Measurements from ENCODE around the gene BTBD2. TPM values are rescaled to one million over a fixed set of nuclear protein-coding genes. Genes with fewer than 3 reads are reported as not detected.
"Not testable (repeated sequence)": the region's sequence is repeated elsewhere in the genome, so short reads cannot be mapped to it uniquely, and the experiment has no call there.

The BTBD2 gene
- total RNA-seq, 1 donor from 2014 or later, result 118 TPM

DNA sequence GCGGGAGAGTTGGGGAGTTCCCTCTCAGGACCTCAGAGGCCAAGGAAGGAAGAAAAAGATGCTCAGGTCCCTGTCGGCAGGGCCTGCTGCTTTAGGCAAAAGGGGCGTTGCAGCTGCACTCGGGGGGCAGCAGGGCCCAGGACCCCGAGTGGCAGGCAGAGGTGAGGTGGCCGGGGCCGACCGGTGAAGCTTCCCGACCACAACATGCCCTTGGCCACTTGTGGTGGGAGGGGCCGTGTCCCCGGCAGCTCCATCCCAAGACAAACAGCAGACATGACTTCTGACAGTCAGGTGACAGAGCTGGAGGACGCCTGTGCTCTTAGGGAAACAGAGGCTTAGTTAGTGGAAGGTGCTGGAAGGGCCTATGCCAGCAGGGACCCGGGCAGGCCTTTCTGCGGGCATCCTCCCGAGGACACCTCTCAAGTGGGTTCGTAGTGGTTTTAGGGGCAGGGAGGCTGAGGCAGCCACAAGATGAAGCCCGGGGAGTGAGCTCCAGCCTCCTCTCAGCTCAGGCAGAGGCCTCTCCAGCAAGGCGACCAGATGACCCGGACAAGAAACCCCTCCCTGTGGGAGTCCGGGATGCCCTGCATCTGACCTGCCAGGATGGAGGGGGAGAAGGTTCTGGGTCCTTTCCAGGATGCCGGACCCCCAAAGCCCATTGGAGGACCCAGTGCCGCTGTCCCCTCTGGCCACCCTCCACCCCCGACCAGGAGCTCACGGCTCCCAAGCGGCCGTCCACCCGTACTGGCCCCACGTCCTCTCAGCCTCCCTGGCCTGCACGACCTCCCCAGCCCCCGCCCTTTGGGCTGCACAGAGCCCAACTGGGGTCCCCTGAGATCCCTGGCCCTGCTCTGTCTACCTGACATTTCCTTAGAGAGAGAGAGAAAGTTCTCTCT is 24.2 kb downstream of the BTBD2 start:
- TF ChIP-seq, protein P1, sequence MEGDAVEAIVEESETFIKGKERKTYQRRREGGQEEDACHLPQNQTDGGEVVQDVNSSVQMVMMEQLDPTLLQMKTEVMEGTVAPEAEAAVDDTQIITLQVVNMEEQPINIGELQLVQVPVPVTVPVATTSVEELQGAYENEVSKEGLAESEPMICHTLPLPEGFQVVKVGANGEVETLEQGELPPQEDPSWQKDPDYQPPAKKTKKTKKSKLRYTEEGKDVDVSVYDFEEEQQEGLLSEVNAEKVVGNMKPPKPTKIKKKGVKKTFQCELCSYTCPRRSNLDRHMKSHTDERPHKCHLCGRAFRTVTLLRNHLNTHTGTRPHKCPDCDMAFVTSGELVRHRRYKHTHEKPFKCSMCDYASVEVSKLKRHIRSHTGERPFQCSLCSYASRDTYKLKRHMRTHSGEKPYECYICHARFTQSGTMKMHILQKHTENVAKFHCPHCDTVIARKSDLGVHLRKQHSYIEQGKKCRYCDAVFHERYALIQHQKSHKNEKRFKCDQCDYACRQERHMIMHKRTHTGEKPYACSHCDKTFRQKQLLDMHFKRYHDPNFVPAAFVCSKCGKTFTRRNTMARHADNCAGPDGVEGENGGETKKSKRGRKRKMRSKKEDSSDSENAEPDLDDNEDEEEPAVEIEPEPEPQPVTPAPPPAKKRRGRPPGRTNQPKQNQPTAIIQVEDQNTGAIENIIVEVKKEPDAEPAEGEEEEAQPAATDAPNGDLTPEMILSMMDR (IDR thresholded peaks at IDR 0.05; ENCODE audit: unreplicated experiment), result no peak
- Mint-ChIP-seq H3K4me3 (no peak overlapping the region), H3K27ac (no peak overlapping the region), H3K9me3 (no peaks in the 10 kb centered on the region), H3K36me3 (peaks cover 24% of the 10 kb centered on the region), H3K27me3 (ENCODE audit: low read depth) (no peaks in the 10 kb centered on the region), H3K4me1 (no peaks in the 10 kb centered on the region)
- DNase-seq (ENCODE audit: low spot score in 2 of 2, unreplicated experiment in 2 of 2), result no peak

DNA sequence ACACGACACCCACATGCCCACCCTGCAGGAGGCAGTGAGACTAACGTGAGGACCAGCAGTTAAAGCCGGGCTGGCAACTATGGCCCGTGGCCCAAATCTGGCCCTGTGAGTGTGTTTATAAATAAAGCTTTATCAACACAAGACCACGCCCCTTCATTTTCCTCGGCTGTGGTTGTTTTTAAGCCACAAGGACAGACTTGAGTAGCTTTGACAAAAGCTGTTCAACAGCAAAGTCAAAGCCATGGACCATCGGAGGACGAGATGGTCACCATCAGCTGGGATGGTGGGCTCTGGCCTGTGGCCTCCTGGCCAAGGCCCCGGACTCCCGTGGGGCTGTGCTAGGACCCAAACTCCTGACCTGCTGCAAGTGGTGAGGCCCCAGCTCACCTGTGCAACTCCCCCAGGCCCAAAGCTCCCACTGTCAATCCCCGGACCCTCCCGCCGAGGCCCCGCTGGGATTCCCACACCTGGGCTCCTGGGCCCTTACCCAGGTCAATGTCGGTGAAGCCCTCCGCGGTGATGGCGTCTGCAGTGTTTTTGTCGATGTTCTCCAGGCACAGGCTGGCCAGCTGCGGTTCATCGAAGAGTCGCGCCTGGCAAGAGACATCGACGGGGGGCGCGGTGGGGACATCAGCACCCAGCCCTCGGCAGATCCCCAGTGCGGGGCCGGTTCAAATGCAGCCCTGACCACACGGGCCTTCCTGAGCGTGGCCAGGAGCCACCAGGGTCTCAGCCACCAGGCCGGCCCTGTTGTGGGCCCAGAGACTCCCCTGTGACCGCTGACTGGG is 25.1 kb downstream of the BTBD2 start:
- no peak for DNase-seq (ENCODE audit: low spot score in 2 of 2, unreplicated experiment in 2 of 2)
- H3K36me3 Mint-ChIP-seq, result peaks cover 20% of the 10 kb centered on the region
- TF ChIP-seq, protein P1 (IDR thresholded peaks at IDR 0.05; ENCODE audit: unreplicated experiment), result no peak
- H3K9me3 Mint-ChIP-seq, result no peaks in the 10 kb centered on the region
- H3K4me1 Mint-ChIP-seq, result no peaks in the 10 kb centered on the region
- no peak overlapping the region for H3K27ac Mint-ChIP-seq
- H3K27me3 Mint-ChIP-seq (ENCODE audit: low read depth), result no peaks in the 10 kb centered on the region
- H3K4me3 Mint-ChIP-seq, result no peak overlapping the region

DNA sequence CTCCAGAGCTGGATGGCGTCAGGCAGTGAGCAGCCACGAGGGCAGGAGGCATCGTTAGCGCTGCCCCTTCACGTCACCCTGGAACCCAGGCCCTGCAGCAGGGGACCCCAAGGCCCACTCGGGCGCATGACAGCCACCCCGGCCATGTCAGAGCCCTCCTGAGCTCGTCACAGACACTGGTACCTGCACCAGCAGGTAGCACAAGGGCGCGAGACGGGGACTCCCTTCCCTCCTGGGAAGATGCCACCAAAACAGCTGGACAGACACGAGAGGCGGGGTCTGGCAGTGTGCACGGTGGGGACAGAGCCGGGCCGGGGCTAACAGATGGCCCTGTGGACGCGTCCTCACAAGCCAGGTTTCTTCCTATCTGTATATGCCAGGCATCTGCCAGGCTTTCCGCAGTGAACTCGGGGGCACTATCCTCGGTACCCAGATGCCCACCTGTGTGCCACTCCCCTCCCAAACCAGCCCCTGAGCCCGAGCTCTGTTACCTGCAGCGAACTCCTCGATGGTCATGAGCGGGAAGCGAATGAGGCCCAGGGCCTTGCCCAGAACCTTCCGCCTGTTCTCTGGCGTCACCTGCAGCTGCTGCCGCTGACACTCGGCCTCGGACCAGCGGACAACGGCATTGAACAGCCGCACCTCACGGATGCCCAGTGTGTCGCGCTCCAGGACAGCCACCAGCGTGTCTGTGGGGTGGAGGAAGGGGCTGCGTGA is 25.8 kb downstream of the BTBD2 start:
- no peaks in the 10 kb centered on the region for H3K9me3 Mint-ChIP-seq
- DNase-seq (ENCODE audit: low spot score in 2 of 2, unreplicated experiment in 2 of 2), result no peak
- no peak overlapping the region for H3K27ac Mint-ChIP-seq
- H3K4me1 Mint-ChIP-seq, result no peaks in the 10 kb centered on the region
- H3K4me3 Mint-ChIP-seq, result no peak overlapping the region
- TF ChIP-seq, protein P1 (IDR thresholded peaks at IDR 0.05; ENCODE audit: unreplicated experiment), result no peak
- no peaks in the 10 kb centered on the region for H3K27me3 Mint-ChIP-seq (ENCODE audit: low read depth)
- H3K36me3 Mint-ChIP-seq, result peaks cover 21% of the 10 kb centered on the region

DNA sequence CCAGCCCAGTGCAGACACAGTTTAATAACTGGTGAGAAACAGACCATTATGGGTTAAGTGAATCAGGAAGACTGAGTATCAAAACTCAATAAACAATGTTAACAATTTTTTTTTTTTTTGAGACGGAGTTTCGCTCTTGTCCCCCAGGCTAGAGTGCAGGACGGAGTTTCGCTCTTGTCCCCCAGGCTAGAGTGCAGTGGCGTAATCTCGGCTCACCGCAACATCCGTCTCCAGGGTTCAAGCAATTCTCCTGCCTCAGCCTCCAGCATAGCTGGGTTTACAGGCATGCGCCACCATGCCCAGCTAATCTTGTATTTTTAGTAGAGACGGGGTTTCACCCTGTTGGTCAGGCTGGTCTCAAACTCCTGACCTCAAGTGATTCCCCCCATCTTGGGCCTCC is 27.1 kb downstream of the BTBD2 start:
- not testable (repeated sequence) for H3K4me1 Mint-ChIP-seq; H3K9me3 Mint-ChIP-seq; H3K4me3 Mint-ChIP-seq; H3K27me3 Mint-ChIP-seq (ENCODE audit: low read depth); DNase-seq (ENCODE audit: low spot score in 2 of 2, unreplicated experiment in 2 of 2)
- peaks cover 18% of the 10 kb centered on the region for H3K36me3 Mint-ChIP-seq
- H3K27ac Mint-ChIP-seq, result peak overlapping the region; percentile 43

DNA sequence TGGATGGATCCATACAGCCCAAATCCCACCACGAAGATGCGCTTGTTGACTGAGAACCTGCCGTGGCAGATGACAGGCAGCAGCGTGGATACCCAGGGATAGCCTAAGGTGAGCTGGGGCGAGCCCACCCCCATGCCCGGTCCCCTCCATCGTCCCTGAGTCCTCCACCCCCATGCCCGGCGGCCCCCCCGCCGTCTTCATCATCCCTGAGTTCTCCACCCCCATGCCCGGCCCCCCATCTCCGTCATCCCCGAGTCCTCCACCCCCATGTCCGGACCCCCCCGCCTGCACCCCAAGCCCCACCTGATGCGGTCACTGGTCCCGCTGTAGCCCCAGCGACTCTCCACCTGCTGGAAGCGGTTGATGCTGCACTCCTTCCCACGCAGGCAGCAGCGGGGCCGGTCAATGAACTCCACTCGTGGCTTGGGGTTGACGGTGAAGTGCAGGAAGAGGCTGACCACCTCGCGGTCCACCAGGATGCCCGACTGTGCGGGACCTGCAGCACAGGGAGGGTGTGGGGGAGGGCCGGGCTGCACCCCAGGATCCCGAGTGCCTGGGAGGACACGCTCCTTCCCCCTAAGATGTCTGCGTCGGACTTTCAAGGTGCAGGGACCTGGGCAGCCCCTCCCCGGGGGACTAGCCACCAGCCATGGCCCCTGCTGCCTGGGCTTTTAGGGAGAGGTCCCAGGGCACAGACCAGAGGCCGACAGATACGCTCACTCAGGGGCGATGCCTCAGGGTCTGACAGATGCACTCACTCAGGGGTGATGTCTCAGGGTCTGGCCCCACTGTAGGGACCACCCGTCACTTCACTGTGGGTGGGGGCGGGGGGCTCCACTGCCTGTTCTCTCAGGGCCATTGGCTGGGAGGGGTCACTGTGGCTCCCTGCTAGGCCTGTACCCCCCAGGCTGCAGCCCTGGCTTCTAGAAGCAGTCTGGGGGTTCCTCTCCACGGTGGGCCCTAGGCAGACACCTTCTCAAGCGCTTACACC is 28.0 kb downstream of the BTBD2 start:
- no peaks in the 10 kb centered on the region for H3K4me1 Mint-ChIP-seq
- no peak overlapping the region for H3K4me3 Mint-ChIP-seq
- H3K36me3 Mint-ChIP-seq, result peaks cover 15% of the 10 kb centered on the region
- no peak for DNase-seq (ENCODE audit: low spot score in 2 of 2, unreplicated experiment in 2 of 2)
- H3K27ac Mint-ChIP-seq, result no peak overlapping the region
- no peaks in the 10 kb centered on the region for H3K9me3 Mint-ChIP-seq
- no peaks in the 10 kb centered on the region for H3K27me3 Mint-ChIP-seq (ENCODE audit: low read depth)
- TF ChIP-seq, protein P1 (IDR thresholded peaks at IDR 0.05; ENCODE audit: unreplicated experiment), result no peak
